Keratinocyte (primary cell): Measurements from ENCODE around the gene NSMCE1. TPM values are rescaled to one million over a fixed set of nuclear protein-coding genes. Genes with fewer than 3 reads are reported as not detected.
"Not testable (repeated sequence)": the region's sequence is repeated elsewhere in the genome, so short reads cannot be mapped to it uniquely, and the experiment has no call there.

Source experiments
- DNase-seq: peaks from one replicate; pipeline ENCODE4 v3.0.0-alpha.2; 2011; ENCODE audit warnings: low read depth, missing footprints, low spot score
- FAIRE-seq: peaks from 2 replicates; lab custom pipeline; 2011; peaks lifted over from hg19 to GRCh38; lab: Jason Lieb, UNC
- H2AFZ ChIP-seq: 2 replicates; pipeline ENCODE4 v1.6.0; 2012; ENCODE audit warnings: low read length, control low read depth, inconsistent platforms; ENCODE audit not compliant: control insufficient read depth
- H3K27ac ChIP-seq: 2 replicates; pipeline ENCODE4 v1.5.1; 2011; ENCODE audit warnings: low read length; ENCODE audit not compliant: control insufficient read depth, insufficient read depth
- H3K27me3 ChIP-seq: 3 replicates; pipeline ENCODE4 v1.6.0; 2011; ENCODE audit warnings: low read length; ENCODE audit not compliant: control insufficient read depth, insufficient read depth; ENCODE audit errors: extremely low read depth
- H3K36me3 ChIP-seq, 2 experiments: 2 replicates in 1 of 2; 3 replicates in 1 of 2; pipeline ENCODE4 v1.5.1; 2011; ENCODE audit warnings: low read length in 2 of 2, mild to moderate bottlenecking in 1 of 2; ENCODE audit not compliant: control insufficient read depth in 2 of 2, insufficient read depth in 2 of 2; ENCODE audit errors: extremely low read depth in 1 of 2
- H3K4me1 ChIP-seq: 3 replicates; pipeline ENCODE4 v1.5.1; 2011; ENCODE audit warnings: low read length; ENCODE audit not compliant: control insufficient read depth, insufficient read depth; ENCODE audit errors: extremely low read depth
- H3K4me2 ChIP-seq: 3 replicates; pipeline ENCODE4 v1.6.0; 2011; ENCODE audit warnings: low read depth, low read length; ENCODE audit not compliant: control insufficient read depth, insufficient read depth; ENCODE audit errors: extremely low read depth
- H3K4me3 ChIP-seq, 3 experiments: fragments of 200-600 bp in 1 of 3; sonication (generic) in 1 of 3; 2 replicates in 2 of 3; 3 replicates in 1 of 3; pipeline ENCODE4 v1.5.1; 2011 to 2016; ENCODE audit warnings: low read length in 3 of 3, mild to moderate bottlenecking in 3 of 3, control low read depth in 2 of 3, inconsistent platforms in 1 of 3, low read depth in 1 of 3, mixed read lengths in 1 of 3, mixed run types in 1 of 3, moderate library complexity in 1 of 3; ENCODE audit not compliant: control insufficient read depth in 2 of 3, insufficient read depth in 2 of 3; ENCODE audit errors: extremely low read depth in 1 of 3
- H3K79me2 ChIP-seq: 2 replicates; pipeline ENCODE4 v1.6.0; 2012; ENCODE audit warnings: low read length; ENCODE audit not compliant: control insufficient read depth, insufficient read depth
- H3K9ac ChIP-seq: 3 replicates; pipeline ENCODE4 v1.6.0; 2011; ENCODE audit warnings: low read length; ENCODE audit not compliant: control insufficient read depth, insufficient read depth; ENCODE audit errors: extremely low read depth
- H3K9me1 ChIP-seq: 3 replicates; pipeline ENCODE4 v1.6.0; 2011; ENCODE audit warnings: low read length; ENCODE audit not compliant: control insufficient read depth, insufficient read depth; ENCODE audit errors: extremely low read depth
- H3K9me3 ChIP-seq: 2 replicates; pipeline ENCODE4 v1.5.1; 2012; ENCODE audit warnings: low read depth, low read length; ENCODE audit not compliant: control insufficient read depth
- H4K20me1 ChIP-seq: 3 replicates; pipeline ENCODE4 v1.6.0; 2011; ENCODE audit warnings: low read length; ENCODE audit not compliant: control insufficient read depth, insufficient read depth; ENCODE audit errors: extremely low read depth
- EZH2 ChIP-seq: IDR thresholded peaks from one replicate; pipeline ENCODE4 v1.6.1; 2012; ENCODE audit warnings: inconsistent platforms, mild to moderate bottlenecking, low read length, moderate library complexity
- dilution Hi-C: fragments of 300-500 bp; cut with MboI; formaldehyde crosslinking; loops from one replicate; pipeline ENCODE4 v1.7.0; 2020; ENCODE audit warnings: low sequenced_read_pairs; ENCODE audit not compliant: extremely low pct_ligation_motif_present
- polyA plus RNA-seq, 5 experiments: library from polyadenylated mRNA; depleted of rRNA in 3 of 5; stranded (reverse) in 3 of 5; stranded (forward) in 1 of 5; unstranded in 1 of 5; fragments of >200 nt; gene quantifications; 1 replicate in 1 of 5; 2 replicates in 3 of 5; 3 replicates in 1 of 5; pipeline versions ENCODE4 v1.2.1 to v1.2.3, GENCODE V29; 2011 to 2012; ENCODE audit warnings: missing spikeins in 2 of 5, low read depth in 1 of 5, low replicate concordance in 1 of 5
- TF ChIP-seq, protein P1 (sequence below), 3 experiments: IDR thresholded peaks in 1 of 3; conservative IDR thresholded peaks in 1 of 3; optimal IDR thresholded peaks in 1 of 3; 2 replicates in 2 of 3; 3 replicates in 1 of 3; pipeline versions ENCODE3 to v1.5.1; 2011; ENCODE audit warnings: low read length in 3 of 3, mild to moderate bottlenecking in 3 of 3, moderate library complexity in 2 of 3, control low read depth in 1 of 3, inconsistent platforms in 1 of 3; ENCODE audit not compliant: insufficient read depth in 2 of 3; ENCODE audit errors: extremely low read depth in 1 of 3

NSMCE1 gene
- polyA plus RNA-seq, 1 donor (not counting 4 experiments of a cell fraction or from before 2014, with no cell fraction given) = 55.9 TPM

DNA sequence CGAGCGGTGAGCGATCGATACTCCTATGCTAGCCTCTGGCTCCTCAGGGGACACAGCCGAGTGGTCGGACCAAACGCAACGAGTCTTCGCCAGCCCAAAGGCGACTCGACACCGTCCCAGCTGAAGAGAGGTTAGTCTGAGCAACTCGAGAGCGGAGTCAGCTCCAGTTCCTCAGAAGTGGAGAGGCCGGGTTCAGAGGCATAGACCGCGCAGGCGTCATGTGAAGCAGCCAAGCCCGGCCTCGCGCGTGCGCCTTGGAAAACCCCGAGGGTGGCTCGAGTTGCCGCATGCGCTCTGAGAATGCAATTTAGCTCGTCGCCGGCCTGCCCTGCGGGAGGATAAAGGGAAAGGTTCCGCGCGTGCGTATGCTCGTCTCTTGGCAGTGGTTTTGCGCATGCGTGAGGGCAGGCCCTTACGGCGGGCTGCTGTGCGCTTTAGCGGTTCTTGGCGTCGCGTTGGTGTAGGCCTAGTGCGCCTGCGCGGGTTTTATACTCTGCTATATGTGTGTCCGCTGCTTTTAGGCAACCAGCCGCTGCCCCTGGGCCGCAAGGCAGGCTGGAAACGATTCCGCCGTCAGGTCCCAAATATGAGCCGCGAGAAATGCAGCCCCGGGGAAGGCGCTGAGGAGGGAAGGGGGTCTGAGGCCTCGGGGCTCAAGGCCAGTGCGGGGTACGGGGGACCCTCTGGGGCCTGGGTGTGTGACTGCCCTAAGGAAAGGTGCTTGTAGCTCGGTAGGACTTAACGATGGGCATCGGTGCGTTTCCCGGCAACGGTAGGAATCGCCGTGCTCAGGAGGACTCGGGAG lies 64.9 kb downstream of the NSMCE1 start, which contains the start of gene KDM8:
Gene KDM8, plus strand, starts transcription at position 20 of the 805 bp plus-strand sequence. CDS start 6,598 bp downstream, outside the sequence.
- Histone ChIP-seq H3K27ac (peak within 1 kb of the TSS; percentile 98), H3K27me3 (no peaks in the 10 kb centered on the region), H2AFZ (peak within 1 kb of the TSS; percentile 100), H3K36me3 (no peaks in the 10 kb centered on the region), H3K4me2 (peak within 1 kb of the TSS; percentile 98), H3K9me1 (no peaks in the 10 kb centered on the region), H3K4me1 (peaks cover 12% of the 10 kb centered on the region), H3K79me2 (no peaks in the 10 kb centered on the region), H3K9me3 (no peaks in the 10 kb centered on the region), H4K20me1 (no peaks in the 10 kb centered on the region), H3K4me3 (peak within 1 kb of the TSS; percentile 53 to 93 (median 90)), H3K9ac (peak within 1 kb of the TSS; percentile 98)
- TF ChIP-seq, protein P1, sequence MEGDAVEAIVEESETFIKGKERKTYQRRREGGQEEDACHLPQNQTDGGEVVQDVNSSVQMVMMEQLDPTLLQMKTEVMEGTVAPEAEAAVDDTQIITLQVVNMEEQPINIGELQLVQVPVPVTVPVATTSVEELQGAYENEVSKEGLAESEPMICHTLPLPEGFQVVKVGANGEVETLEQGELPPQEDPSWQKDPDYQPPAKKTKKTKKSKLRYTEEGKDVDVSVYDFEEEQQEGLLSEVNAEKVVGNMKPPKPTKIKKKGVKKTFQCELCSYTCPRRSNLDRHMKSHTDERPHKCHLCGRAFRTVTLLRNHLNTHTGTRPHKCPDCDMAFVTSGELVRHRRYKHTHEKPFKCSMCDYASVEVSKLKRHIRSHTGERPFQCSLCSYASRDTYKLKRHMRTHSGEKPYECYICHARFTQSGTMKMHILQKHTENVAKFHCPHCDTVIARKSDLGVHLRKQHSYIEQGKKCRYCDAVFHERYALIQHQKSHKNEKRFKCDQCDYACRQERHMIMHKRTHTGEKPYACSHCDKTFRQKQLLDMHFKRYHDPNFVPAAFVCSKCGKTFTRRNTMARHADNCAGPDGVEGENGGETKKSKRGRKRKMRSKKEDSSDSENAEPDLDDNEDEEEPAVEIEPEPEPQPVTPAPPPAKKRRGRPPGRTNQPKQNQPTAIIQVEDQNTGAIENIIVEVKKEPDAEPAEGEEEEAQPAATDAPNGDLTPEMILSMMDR (optimal IDR thresholded peaks at IDR 0.05 in 1 of 3, IDR thresholded peaks at IDR 0.05 in 1 of 3, conservative IDR thresholded peaks at IDR 0.05 in 1 of 3; ENCODE audit: extremely low read depth in 1 of 3, insufficient read depth in 2 of 3, low read length in 3 of 3) = no peak
- TF ChIP-seq EZH2 = no peak
- DNase-seq (peak; percentile 97), FAIRE-seq (peak; percentile 72)
- dilution Hi-C loops = no loop called here

DNA sequence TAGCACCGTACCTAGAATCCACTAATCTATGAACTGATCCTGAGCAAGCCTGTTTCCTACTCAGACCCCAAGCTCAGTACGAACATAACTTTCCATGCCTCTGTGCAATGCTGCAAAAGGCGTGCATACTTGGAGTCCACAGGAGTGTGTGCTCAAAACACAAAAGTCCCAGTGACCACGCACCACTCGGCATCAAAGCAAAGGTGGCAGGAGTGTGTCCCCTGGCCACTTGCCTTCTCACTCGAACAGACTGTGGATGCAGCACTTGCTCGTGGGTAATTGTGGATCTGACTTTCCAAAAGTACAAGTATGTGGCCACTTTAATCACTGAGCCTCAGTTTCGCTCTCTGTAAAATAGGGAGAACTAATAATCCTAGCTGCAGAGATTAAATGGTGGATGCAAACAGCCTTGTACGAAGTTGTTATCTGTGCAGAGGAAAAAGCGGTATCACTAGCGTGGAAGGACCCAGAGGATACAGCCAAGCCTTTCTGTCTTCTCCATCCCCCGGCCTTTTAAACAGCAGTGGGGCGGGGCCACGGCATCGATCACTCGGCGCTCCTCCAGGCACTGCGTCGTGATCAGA lies 65.6 kb downstream of the NSMCE1 start:
- FAIRE-seq (no peak), DNase-seq (no peak)
- H3K9ac ChIP-seq = peak overlapping the region; percentile 98
- H3K36me3 ChIP-seq = no peaks in the 10 kb centered on the region
- H2AFZ ChIP-seq = peak overlapping the region; percentile 100
- dilution Hi-C loops = no loop called here
- H3K27me3 ChIP-seq = no peaks in the 10 kb centered on the region
- no peaks in the 10 kb centered on the region for H3K9me3 ChIP-seq
- no peaks in the 10 kb centered on the region for H3K79me2 ChIP-seq
- peak overlapping the region; percentile 53 to 93 (median 78) for H3K4me3 ChIP-seq
- H3K27ac ChIP-seq = peak overlapping the region; percentile 98
- no peak for TF ChIP-seq EZH2
- TF ChIP-seq, protein P1 (optimal IDR thresholded peaks at IDR 0.05 in 1 of 3, IDR thresholded peaks at IDR 0.05 in 1 of 3, conservative IDR thresholded peaks at IDR 0.05 in 1 of 3; ENCODE audit: extremely low read depth in 1 of 3, insufficient read depth in 2 of 3, low read length in 3 of 3) = no peak
- H3K9me1 ChIP-seq = no peaks in the 10 kb centered on the region
- H4K20me1 ChIP-seq = no peaks in the 10 kb centered on the region
- H3K4me1 ChIP-seq = peaks cover 12% of the 10 kb centered on the region
- H3K4me2 ChIP-seq = peak overlapping the region; percentile 98

DNA sequence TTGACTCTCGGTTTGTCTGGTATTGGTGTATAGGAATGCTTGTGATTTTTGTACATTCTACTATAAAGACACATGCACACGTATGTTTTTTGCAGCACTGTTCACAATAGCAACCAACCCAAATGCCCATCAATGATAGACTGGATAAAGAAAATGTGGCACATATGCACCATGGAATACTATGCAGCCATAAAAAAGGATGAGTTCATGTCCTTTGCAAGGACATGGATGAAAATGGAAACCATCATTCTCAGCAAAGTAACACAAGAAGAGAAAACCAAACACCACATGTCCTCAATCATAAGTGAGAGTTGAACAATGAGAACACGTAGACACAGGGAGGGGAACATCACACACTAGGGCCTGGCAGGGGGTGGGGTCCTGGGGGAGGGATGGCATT lies 67.7 kb downstream of the NSMCE1 start:
- H3K4me3 ChIP-seq, H3K9me1 ChIP-seq, H3K9ac ChIP-seq, H4K20me1 ChIP-seq, H3K36me3 ChIP-seq, H3K9me3 ChIP-seq, H3K4me2 ChIP-seq, H2AFZ ChIP-seq, DNase-seq, dilution Hi-C loops, H3K27ac ChIP-seq, H3K79me2 ChIP-seq, FAIRE-seq, H3K27me3 ChIP-seq: not testable (repeated sequence)
- peaks cover 14% of the 10 kb centered on the region for H3K4me1 ChIP-seq
